DOHH2 (cell line): ENCODE results near the gene BSN.

Experiments
- H3F3A ChIP-seq: fragments of 200-600 bp; sonication (generic), shearing (Covaris generic); 2 replicates; pipeline ENCODE4 v1.6.0; 2016; ENCODE audit warnings: antibody characterized with exemption, mild to moderate bottlenecking; ENCODE audit not compliant: control insufficient read depth, insufficient read depth
- H3K27ac ChIP-seq: fragments of 200-600 bp; sonication (generic); 2 replicates; pipeline ENCODE4 v1.5.1; 2014; ENCODE audit warnings: low read depth, mild to moderate bottlenecking, low read length, moderate library complexity
- H3K27me3 ChIP-seq: fragments of 200-600 bp; sonication (generic); 2 replicates; pipeline ENCODE4 v1.6.1; 2014; ENCODE audit warnings: mild to moderate bottlenecking, low read length, mixed read lengths; ENCODE audit not compliant: control insufficient read depth
- H3K36me3 ChIP-seq: fragments of 200-600 bp; sonication (generic); 2 replicates; pipeline ENCODE4 v1.6.1; 2014; ENCODE audit warnings: mild to moderate bottlenecking, low read length, moderate library complexity, mixed read lengths; ENCODE audit not compliant: control insufficient read depth
- H3K4me1 ChIP-seq: fragments of 200-600 bp; sonication (generic); 2 replicates; pipeline ENCODE4 v1.6.1; 2014; ENCODE audit warnings: mild to moderate bottlenecking, low read length, mixed read lengths; ENCODE audit not compliant: control insufficient read depth
- H3K4me2 ChIP-seq: fragments of 200-600 bp; sonication (generic); 2 replicates; pipeline ENCODE4 v1.6.0; 2014; ENCODE audit warnings: mild to moderate bottlenecking, low read length, moderate library complexity
- H3K4me3 ChIP-seq: fragments of 200-600 bp; sonication (generic); 2 replicates; pipeline ENCODE4 v1.5.1; 2014; ENCODE audit warnings: mild to moderate bottlenecking, low read length, mixed read lengths
- H3K79me2 ChIP-seq: fragments of 200-600 bp; sonication (generic); 2 replicates; pipeline ENCODE4 v1.6.1; 2014; ENCODE audit warnings: mild to moderate bottlenecking, low read length, mixed read lengths; ENCODE audit not compliant: control insufficient read depth
- H3K9me2 ChIP-seq: fragments of 200-600 bp; sonication (generic); replicated peaks from 2 replicates; pipeline ENCODE4 v1.6.1; 2014; ENCODE audit warnings: mild to moderate bottlenecking, low read length, mixed read lengths; ENCODE audit not compliant: control insufficient read depth
- H3K9me3 ChIP-seq: fragments of 200-600 bp; sonication (generic); 2 replicates; pipeline ENCODE4 v1.6.1; 2014; ENCODE audit warnings: antibody characterized with exemption, low read length, mixed read lengths; ENCODE audit not compliant: control insufficient read depth, insufficient read depth
- H4K20me1 ChIP-seq: fragments of 200-600 bp; sonication (generic); 2 replicates; pipeline ENCODE4 v1.6.0; 2014; ENCODE audit warnings: low read depth, mild to moderate bottlenecking, antibody characterized with exemption, low read length, moderate library complexity; ENCODE audit not compliant: control insufficient read depth, insufficient read depth
- CTCF ChIP-seq: fragments of 200-600 bp; sonication (generic); IDR thresholded peaks from one replicate; pipeline ENCODE4 v1.5.1; 2014; ENCODE audit warnings: antibody characterized with exemption, mild to moderate bottlenecking, low read depth, low read length; ENCODE audit not compliant: poor library complexity, severe bottlenecking
- EZH2phosphoT487 ChIP-seq: fragments of 200-600 bp; sonication (generic); IDR thresholded peaks from 2 replicates; pipeline ENCODE4 v1.6.1; 2017; ENCODE audit warnings: borderline replicate concordance, mild to moderate bottlenecking, antibody characterized with exemption, low read length, moderate library complexity, mixed read lengths

BSN gene

GRCh38 chr3:49609314-49609713 lies 55.0 kb downstream of the BSN start:
- no peaks in the 10 kb centered on the region for H4K20me1 ChIP-seq
- no peak overlapping the region for H3K4me2 ChIP-seq
- H3K79me2 ChIP-seq, result no peaks in the 10 kb centered on the region
- no peaks in the 10 kb centered on the region for H3K4me1 ChIP-seq
- H3K9me3 ChIP-seq, result no peaks in the 10 kb centered on the region
- no peaks in the 10 kb centered on the region for H3K36me3 ChIP-seq
- H3K4me3 ChIP-seq, result no peak overlapping the region
- TF ChIP-seq CTCF, result no peak
- TF ChIP-seq EZH2phosphoT487, result no peak
- H3K9me2 ChIP-seq, result no peaks in the 10 kb centered on the region
- H3K27me3 ChIP-seq, result no peaks in the 10 kb centered on the region
- no peak overlapping the region for H3K27ac ChIP-seq
- no peaks in the 10 kb centered on the region for H3F3A ChIP-seq

DNA sequence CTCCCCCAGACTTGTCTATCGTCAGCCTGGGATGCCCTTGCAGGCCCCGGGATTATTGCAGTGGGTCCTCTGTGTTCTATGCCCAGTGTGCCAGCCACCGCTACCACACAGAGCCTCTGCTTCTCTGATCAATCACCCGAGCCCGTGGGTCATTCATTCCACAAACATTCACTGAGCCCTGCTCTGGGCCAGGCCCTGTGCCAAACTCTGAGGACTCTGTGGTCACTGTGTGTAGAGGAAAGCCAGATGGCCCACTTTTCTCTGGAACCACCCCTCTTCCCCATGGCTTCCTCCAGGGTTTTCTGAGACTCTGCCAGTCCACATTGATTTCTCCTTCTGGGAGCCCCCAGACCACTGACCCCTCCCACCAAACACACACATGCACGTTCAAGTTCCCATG lies 55.5 kb downstream of the BSN start:
- no peaks in the 10 kb centered on the region for H3F3A ChIP-seq
- H3K27me3 ChIP-seq, result no peaks in the 10 kb centered on the region
- H3K4me1 ChIP-seq, result no peaks in the 10 kb centered on the region
- no peaks in the 10 kb centered on the region for H3K9me3 ChIP-seq
- no peak overlapping the region for H3K4me3 ChIP-seq
- TF ChIP-seq EZH2phosphoT487, result no peak
- TF ChIP-seq CTCF, result no peak
- H3K79me2 ChIP-seq, result no peaks in the 10 kb centered on the region
- H3K4me2 ChIP-seq, result no peak overlapping the region
- H3K36me3 ChIP-seq, result no peaks in the 10 kb centered on the region
- no peak overlapping the region for H3K27ac ChIP-seq
- no peaks in the 10 kb centered on the region for H3K9me2 ChIP-seq
- no peaks in the 10 kb centered on the region for H4K20me1 ChIP-seq

- no peak overlapping the region for H3K27ac ChIP-seq
- H3K4me3 ChIP-seq, result no peak overlapping the region
- no peaks in the 10 kb centered on the region for H3F3A ChIP-seq
- H3K9me2 ChIP-seq, result no peaks in the 10 kb centered on the region
- H3K79me2 ChIP-seq, result no peaks in the 10 kb centered on the region
- no peaks in the 10 kb centered on the region for H3K27me3 ChIP-seq
- H3K4me1 ChIP-seq, result no peaks in the 10 kb centered on the region
- H3K4me2 ChIP-seq, result no peak overlapping the region
- H3K9me3 ChIP-seq, result no peaks in the 10 kb centered on the region
- TF ChIP-seq EZH2phosphoT487, result no peak
- TF ChIP-seq CTCF, result no peak
- H3K36me3 ChIP-seq, result no peaks in the 10 kb centered on the region
- H4K20me1 ChIP-seq, result no peaks in the 10 kb centered on the region
Observed at GRCh38 chr3:49610666-49611280, 56.5 kb downstream of the BSN start.
